Esophagus (tissue), 2 donors: Measurements from ENCODE around the gene MT1X. TPM values are rescaled to one million over a fixed set of nuclear protein-coding genes. Genes with fewer than 3 reads are reported as not detected.

Experiments
- H3K27ac ChIP-seq, 2 donors: one replicate each; pipeline ENCODE4 v1.5.1; 2013; ENCODE audit warnings: low read depth in 2 of 2, mild to moderate bottlenecking in 2 of 2, inconsistent platforms in 1 of 2, low read length in 1 of 2, moderate library complexity in 1 of 2
- H3K27me3 ChIP-seq, 2 donors: one replicate each; pipeline ENCODE4 v1.6.1; 2013; ENCODE audit warnings: low read length in 2 of 2, control low read depth in 1 of 2, mild to moderate bottlenecking in 1 of 2; ENCODE audit not compliant: insufficient read depth in 2 of 2, control insufficient read depth in 1 of 2
- H3K36me3 ChIP-seq, 2 donors: one replicate each; pipeline ENCODE4 v1.6.1; 2013; ENCODE audit warnings: low read length in 1 of 2; ENCODE audit not compliant: control insufficient read depth in 2 of 2, insufficient read depth in 2 of 2
- H3K4me1 ChIP-seq, 2 donors: one replicate each; pipeline ENCODE4 v1.6.1; 2013; ENCODE audit warnings: low read length in 1 of 2; ENCODE audit not compliant: control insufficient read depth in 2 of 2, insufficient read depth in 2 of 2
- H3K4me3 ChIP-seq, 2 donors: one replicate each; pipeline ENCODE4 v1.5.1; 2013; ENCODE audit warnings: low read length in 2 of 2, mild to moderate bottlenecking in 2 of 2, low read depth in 1 of 2, moderate library complexity in 1 of 2
- H3K9me3 ChIP-seq, 2 donors: one replicate each; pipeline ENCODE4 v1.6.1; 2013; ENCODE audit warnings: mild to moderate bottlenecking in 2 of 2, low read depth in 1 of 2, low read length in 1 of 2, moderate library complexity in 1 of 2; ENCODE audit not compliant: control insufficient read depth in 2 of 2, insufficient read depth in 1 of 2
- WGBS, 2 donors: extraction: QIAGEN DNeasy Blood & Tissue Kit; methylation state at CpG; one replicate each; pipeline ENCODE4 v1.1.7; 2013; 5-methylcytosine and 5-hydroxymethylcytosine counted together
- polyA plus RNA-seq, 2 donors: library from polyadenylated mRNA; stranded (reverse); fragments of 200-250 nt; gene quantifications; one replicate each; pipeline ENCODE4 v1.2.3, GENCODE V29; 2013
- donor health status: healthy with polysubstance abuse.
- donor health status: Bipolar disorder and iron deficiency.

MT1X gene
- polyA plus RNA-seq, 2 donors, result 1,462 to 1,505 TPM

DNA sequence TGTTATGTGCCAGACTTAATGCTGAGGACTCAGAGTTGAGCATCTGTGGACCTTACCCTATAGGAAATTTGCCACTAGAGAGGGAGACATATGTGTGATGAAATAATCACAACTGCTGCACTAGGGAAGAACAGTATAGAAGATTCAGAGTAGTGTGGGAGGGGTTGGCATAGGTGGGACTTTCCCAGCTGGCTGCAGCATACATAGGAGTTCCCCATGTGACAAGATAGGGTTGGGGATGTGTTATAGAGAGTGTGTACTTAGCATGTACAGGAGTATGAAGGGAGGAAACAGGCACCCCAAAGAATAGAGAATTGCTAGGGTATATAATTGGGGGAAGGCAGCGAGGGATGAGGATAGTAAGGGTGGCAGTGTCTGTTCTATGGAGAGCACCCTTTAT is 50.6 kb downstream of the MT1X start:
- H3K27me3 ChIP-seq, result no peaks in the 10 kb centered on the region

More for the DNA sequence above, 50.6 kb downstream of the MT1X start:
- no peak overlapping the region for H3K27ac ChIP-seq
- H3K4me3 ChIP-seq, result no peak overlapping the region
- no peaks in the 10 kb centered on the region for H3K4me1 ChIP-seq
- no peaks in the 10 kb centered on the region for H3K36me3 ChIP-seq
- 96 to 97% methylated on average over 1 of the region's 1 CpG for WGBS, 2 donors
- H3K9me3 ChIP-seq, result no peaks in the 10 kb centered on the region

Other genes with a start within 250 kb of the MT1X start
- gene NUDT21, start 231.1 kb upstream of the MT1X start, polyA plus RNA-seq, result 10 to 100 TPM; 29.5 to 40.1 TPM
- 10 to 100 TPM in 1 of 2 donors, 1 to 10 TPM in 1; 9.9 to 16.8 TPM for gene OGFOD1, start 230.9 kb upstream of the MT1X start, polyA plus RNA-seq
- 10 to 100 TPM; 24.2 to 29.0 TPM for gene BBS2, start 162.4 kb upstream of the MT1X start, polyA plus RNA-seq
- 1 to 10 TPM; 1.3 to 7.4 TPM for gene MT4, start 117.4 kb upstream of the MT1X start, polyA plus RNA-seq
- under 1 TPM; 0.67 to 0.96 TPM for gene MT3, start 92.9 kb upstream of the MT1X start, polyA plus RNA-seq
- 100 to 1,000 TPM; 264 to 473 TPM for gene MT2A, start 73.9 kb upstream of the MT1X start, polyA plus RNA-seq
- gene MT1E, start 56.7 kb upstream of the MT1X start, polyA plus RNA-seq, result 100 to 1,000 TPM; 232 to 268 TPM
- 1 to 10 TPM; 4.0 to 9.1 TPM for gene MT1M, start 49.8 kb upstream of the MT1X start, polyA plus RNA-seq
- 10 to 100 TPM in 1 of 2 donors, 1 to 10 TPM in 1; 9.8 to 10.3 TPM for gene MT1A, start 43.8 kb upstream of the MT1X start, polyA plus RNA-seq
- under 1 TPM in 1 of 2 donors, not detected in 1; 0.68 TPM for gene MT1B, start 30.6 kb upstream of the MT1X start, polyA plus RNA-seq
- gene MT1F, start 24.5 kb upstream of the MT1X start, polyA plus RNA-seq, result 10 to 100 TPM; 11.0 to 11.2 TPM
- 100 to 1,000 TPM; 459 to 751 TPM for gene MT1G, start 14.4 kb upstream of the MT1X start, polyA plus RNA-seq
- gene MT1H, start 12.7 kb upstream of the MT1X start, polyA plus RNA-seq, result 10 to 100 TPM; 32.9 to 63.3 TPM
- 10 to 100 TPM; 36.0 to 38.0 TPM for gene NUP93, start 47.7 kb downstream of the MT1X start, polyA plus RNA-seq
- gene SLC12A3, start 182.7 kb downstream of the MT1X start, polyA plus RNA-seq, result under 1 TPM; 0.04 to 0.06 TPM
- gene HERPUD1, start 249.7 kb downstream of the MT1X start, polyA plus RNA-seq, result 10 to 100 TPM; 25.6 to 45.4 TPM